Measurements from ENCODE around the gene QSOX1. TPM values are rescaled to one million over a fixed set of nuclear protein-coding genes. Genes with fewer than 3 reads are reported as not detected.

Gene QSOX1
- total and polyA plus RNA-seq, 8 donors = 38.5 to 323 (median 111) TPM

GRCh38 chr1:180135535-180135934 is 19.1 kb upstream of the QSOX1 start:
- no peaks in the 10 kb centered on the region for H3K36me3 ChIP-seq
- no peaks in the 10 kb centered on the region for H3K4me1 ChIP-seq
- no peak overlapping the region for H3K4me3 ChIP-seq
- H3K9me3 ChIP-seq = no peaks in the 10 kb centered on the region
- TF ChIP-seq POLR2AphosphoS5 (IDR thresholded peaks at IDR 0.05) (no peak), POLR2A (IDR thresholded peaks at IDR 0.05) (no peak), CTCF (IDR thresholded peaks at IDR 0.05) (no peak), EP300 (IDR thresholded peaks at IDR 0.05) (no peak)
- no peaks in the 10 kb centered on the region for H3K27me3 ChIP-seq
- DNase-seq = no peak
- no peak overlapping the region for H3K27ac ChIP-seq
- intact Hi-C loops (cut with DNase I; ENCODE audit: low total_unique reads) = no loop called here
- 21 to 48% (median 39%) methylated on average over 1 of the region's 1 CpG for WGBS, 5 donors

GRCh38 chr1:180136331-180136967 is 18.2 kb upstream of the QSOX1 start:
- TF ChIP-seq EP300 (IDR thresholded peaks at IDR 0.05) (no peak), POLR2AphosphoS5 (IDR thresholded peaks at IDR 0.05) (no peak), CTCF (IDR thresholded peaks at IDR 0.05) (no peak), POLR2A (IDR thresholded peaks at IDR 0.05) (no peak)
- no peak overlapping the region for H3K4me3 ChIP-seq
- intact Hi-C loops (cut with DNase I; ENCODE audit: low total_unique reads) = no loop called here
- DNase-seq = no peak
- no peak overlapping the region for H3K27ac ChIP-seq
- H3K27me3 ChIP-seq = no peaks in the 10 kb centered on the region
- WGBS, 5 donors = 74 to 82% (median 79%) methylated on average over 4 of the region's 4 CpGs
- no peaks in the 10 kb centered on the region for H3K4me1 ChIP-seq
- H3K9me3 ChIP-seq = no peaks in the 10 kb centered on the region
- H3K36me3 ChIP-seq = no peaks in the 10 kb centered on the region

- DNase-seq = no peak
- intact Hi-C loops (cut with DNase I; ENCODE audit: low total_unique reads) = no loop called here
- no peaks in the 10 kb centered on the region for H3K36me3 ChIP-seq
- H3K4me1 ChIP-seq = no peaks in the 10 kb centered on the region
- H3K4me3 ChIP-seq = no peak overlapping the region
- TF ChIP-seq POLR2AphosphoS5 (IDR thresholded peaks at IDR 0.05) (no peak), EP300 (IDR thresholded peaks at IDR 0.05) (no peak), POLR2A (IDR thresholded peaks at IDR 0.05) (no peak), CTCF (IDR thresholded peaks at IDR 0.05) (no peak)
- no peaks in the 10 kb centered on the region for H3K27me3 ChIP-seq
- no peak overlapping the region for H3K27ac ChIP-seq
- H3K9me3 ChIP-seq = no peaks in the 10 kb centered on the region
Observed at GRCh38 chr1:180136968-180137356, 17.7 kb upstream of the QSOX1 start.

- TF ChIP-seq EP300 (IDR thresholded peaks at IDR 0.05) (no peak), POLR2A (IDR thresholded peaks at IDR 0.05) (no peak), CTCF (IDR thresholded peaks at IDR 0.05) (no peak), POLR2AphosphoS5 (IDR thresholded peaks at IDR 0.05) (no peak)
- H3K27me3 ChIP-seq = no peaks in the 10 kb centered on the region
- H3K36me3 ChIP-seq = no peaks in the 10 kb centered on the region
- WGBS, 5 donors = 60 to 66% (median 65%) methylated on average over 2 of the region's 2 CpGs
- H3K9me3 ChIP-seq = no peaks in the 10 kb centered on the region
- H3K27ac ChIP-seq = no peak overlapping the region
- H3K4me1 ChIP-seq = no peaks in the 10 kb centered on the region
- intact Hi-C loops (cut with DNase I; ENCODE audit: low total_unique reads) = no loop called here
- no peak overlapping the region for H3K4me3 ChIP-seq
- no peak for DNase-seq
Observed at GRCh38 chr1:180137776-180138175, 16.9 kb upstream of the QSOX1 start.

Measured in stomach (tissue), 9 donors.